Activated naive CD8-positive, alpha-beta T cell (primary cell): ENCODE data around the gene PYY.

Source experiments
- H3K27ac Mint-ChIP-seq: one replicate; pipeline ENCODE4 v1.8.0; 2021; ENCODE audit warnings: mixed read lengths
- H3K27me3 Mint-ChIP-seq: one replicate; pipeline ENCODE4 v1.8.0; 2021; ENCODE audit warnings: mixed read lengths
- H3K36me3 Mint-ChIP-seq: one replicate; pipeline ENCODE4 v1.8.0; 2021; ENCODE audit warnings: mixed read lengths
- H3K4me1 Mint-ChIP-seq: one replicate; pipeline ENCODE4 v1.8.0; 2021; ENCODE audit warnings: low read depth, mixed read lengths
- H3K4me3 Mint-ChIP-seq: one replicate; pipeline ENCODE4 v1.8.0; 2021; ENCODE audit warnings: mild to moderate bottlenecking, mixed read lengths
- H3K9me3 Mint-ChIP-seq: one replicate; pipeline ENCODE4 v1.8.0; 2021; ENCODE audit warnings: low read depth, mixed read lengths

Gene PYY

DNA sequence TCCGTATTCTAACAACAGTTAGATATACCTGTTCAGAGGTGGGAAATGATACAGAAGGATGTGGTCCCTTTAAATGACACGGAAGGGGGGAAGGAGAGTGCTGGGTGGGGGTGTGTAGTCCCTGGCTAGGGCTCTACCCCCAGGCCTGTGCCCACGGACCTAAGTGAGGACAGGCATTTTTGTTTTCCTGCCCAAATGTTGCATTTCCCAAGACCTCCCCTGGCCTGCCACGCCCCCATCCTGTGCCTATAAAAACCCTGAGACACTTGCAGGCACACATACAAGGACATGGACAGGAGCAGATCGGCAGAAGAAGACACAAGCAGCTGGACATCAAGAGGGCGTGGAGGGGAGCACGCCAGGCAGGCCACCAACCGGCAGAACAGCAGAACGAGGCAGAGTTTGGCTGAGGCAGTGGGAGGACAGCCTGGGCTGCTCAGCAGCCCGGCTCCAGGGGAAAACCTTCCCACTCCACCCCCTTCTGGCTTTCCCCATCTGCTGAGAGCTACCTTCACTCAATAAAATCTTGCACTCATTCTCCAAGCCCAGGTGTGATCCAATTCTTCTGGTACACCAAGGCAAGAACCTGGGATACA is 33.1 kb downstream of the PYY start:
- Mint-ChIP-seq H3K27ac (no peak overlapping the region), H3K27me3 (no peaks in the 10 kb centered on the region), H3K4me1 (peaks cover 13% of the 10 kb centered on the region), H3K9me3 (no peaks in the 10 kb centered on the region), H3K4me3 (no peak overlapping the region), H3K36me3 (no peaks in the 10 kb centered on the region)

DNA sequence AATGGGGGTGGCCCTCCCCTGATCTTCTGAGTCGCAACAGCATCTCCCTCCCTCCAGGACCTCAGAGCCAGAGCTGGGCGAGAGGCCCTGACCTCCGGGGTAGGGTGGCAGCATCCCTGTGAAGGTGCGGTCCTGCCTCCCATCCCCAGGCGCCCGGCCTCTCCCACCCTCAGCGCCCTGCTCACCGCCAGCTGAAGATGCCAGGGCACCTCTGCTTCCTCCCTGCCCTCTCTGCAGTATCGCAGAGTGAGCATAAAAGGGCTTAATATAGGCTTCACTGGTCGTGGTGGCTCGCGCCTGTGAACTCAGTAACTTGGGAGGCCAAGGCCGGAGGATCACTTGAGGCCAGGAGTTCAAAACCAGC is 35.7 kb downstream of the PYY start:
- Mint-ChIP-seq H3K4me3 (peak overlapping the region; percentile 74), H3K27ac (peak overlapping the region; percentile 55), H3K27me3 (no peaks in the 10 kb centered on the region), H3K4me1 (peaks cover 14% of the 10 kb centered on the region), H3K36me3 (no peaks in the 10 kb centered on the region), H3K9me3 (no peaks in the 10 kb centered on the region)

DNA sequence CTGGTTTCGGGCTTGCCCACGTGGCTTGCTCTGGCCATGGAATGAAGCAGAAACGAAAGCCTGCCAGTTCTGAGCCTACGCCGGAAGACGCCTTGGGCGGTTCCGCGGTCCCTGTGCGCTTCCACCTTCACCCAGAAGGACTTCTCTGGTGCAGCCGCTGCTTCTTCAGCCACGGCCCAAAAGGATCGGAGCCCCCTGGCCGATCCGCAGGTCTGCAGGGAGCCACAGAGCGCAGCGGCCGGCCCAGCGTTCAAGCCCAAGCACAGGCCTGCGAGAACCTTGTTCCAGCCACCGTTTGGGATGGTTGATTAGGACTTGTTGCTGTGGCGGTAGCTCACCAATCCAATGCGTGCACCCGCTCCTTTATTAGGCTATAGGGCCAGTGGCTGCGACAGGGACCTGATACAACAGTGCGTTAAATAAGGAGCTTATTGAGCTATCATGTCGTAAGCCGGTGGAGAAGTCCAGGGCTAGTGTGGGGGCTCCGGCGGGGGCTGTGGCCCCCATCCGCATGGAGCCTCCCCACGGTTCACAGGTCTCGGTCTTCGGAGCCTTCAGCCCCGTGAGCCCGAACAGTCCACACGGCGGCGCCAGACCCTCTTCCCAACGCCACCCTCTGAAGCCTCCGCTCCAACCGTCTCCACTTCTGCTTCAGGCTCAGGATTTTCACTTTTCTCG is 36.3 kb downstream of the PYY start:
- H3K27ac Mint-ChIP-seq = peak overlapping the region; percentile 55
- peaks cover 14% of the 10 kb centered on the region for H3K4me1 Mint-ChIP-seq
- no peaks in the 10 kb centered on the region for H3K36me3 Mint-ChIP-seq
- no peaks in the 10 kb centered on the region for H3K27me3 Mint-ChIP-seq
- H3K9me3 Mint-ChIP-seq = no peaks in the 10 kb centered on the region
- peak overlapping the region; percentile 74 for H3K4me3 Mint-ChIP-seq

DNA sequence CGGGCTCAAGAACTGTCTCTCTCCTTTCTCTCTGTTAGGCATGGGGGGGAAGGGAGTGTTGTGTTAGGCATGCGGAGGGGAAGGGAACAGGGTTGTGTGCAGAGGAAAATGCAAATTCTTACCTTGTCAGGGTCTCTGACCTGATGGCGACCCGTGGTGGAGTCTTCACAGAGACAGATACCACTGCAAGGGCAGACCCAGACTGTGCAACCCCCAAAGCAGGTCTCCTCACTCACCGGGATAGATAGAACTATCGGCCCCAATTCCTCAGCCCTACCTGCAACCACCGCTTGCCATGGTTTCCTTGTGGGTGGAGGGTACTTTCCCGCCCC is 36.8 kb downstream of the PYY start:
- no peaks in the 10 kb centered on the region for H3K9me3 Mint-ChIP-seq
- no peaks in the 10 kb centered on the region for H3K36me3 Mint-ChIP-seq
- H3K4me1 Mint-ChIP-seq = peaks cover 14% of the 10 kb centered on the region
- no peaks in the 10 kb centered on the region for H3K27me3 Mint-ChIP-seq
- peak overlapping the region; percentile 74 for H3K4me3 Mint-ChIP-seq
- H3K27ac Mint-ChIP-seq = peak overlapping the region; percentile 55

DNA sequence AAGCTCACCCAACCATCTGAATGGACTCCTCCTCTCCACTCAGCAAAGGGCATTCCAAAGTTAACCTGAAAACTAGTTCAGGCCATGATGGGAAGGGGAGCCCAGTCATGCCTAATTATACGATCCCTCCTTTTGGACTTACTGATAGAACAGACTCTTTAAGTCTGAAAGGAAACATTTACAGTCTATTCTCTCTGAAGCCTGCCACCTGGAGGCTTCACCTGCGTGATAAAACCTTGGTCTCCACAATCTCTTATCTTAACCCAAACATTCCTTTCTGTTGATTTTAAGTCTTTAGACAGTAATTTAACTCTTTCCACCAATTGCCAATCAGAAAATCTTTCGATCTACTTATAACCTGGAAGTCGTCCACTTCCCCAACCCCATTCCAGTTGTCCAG is 37.4 kb downstream of the PYY start:
- Mint-ChIP-seq H3K27me3 (no peaks in the 10 kb centered on the region), H3K4me3 (peak overlapping the region; percentile 74), H3K27ac (no peak overlapping the region)

DNA sequence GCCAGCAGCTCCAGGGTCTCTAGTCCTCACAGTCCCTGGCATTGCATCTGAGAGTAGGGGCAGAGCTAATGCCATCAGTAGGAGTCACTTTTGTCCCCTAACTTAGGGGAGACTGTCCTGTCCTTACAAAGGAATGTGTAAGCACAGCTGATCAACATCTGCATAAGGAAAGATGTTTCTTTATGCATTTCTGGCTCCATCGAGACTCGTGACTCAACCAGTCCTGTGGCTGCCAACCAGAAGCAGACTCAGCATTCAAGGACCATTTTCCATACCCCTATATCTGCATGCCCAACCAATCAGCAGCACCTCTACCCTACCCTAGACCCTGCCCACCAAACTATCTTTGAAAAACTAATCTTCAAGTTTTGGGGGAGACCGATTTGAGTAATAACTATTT is 38.2 kb downstream of the PYY start:
- Mint-ChIP-seq H3K36me3 (no peaks in the 10 kb centered on the region), H3K27ac (no peak overlapping the region), H3K4me1 (peaks cover 14% of the 10 kb centered on the region), H3K9me3 (no peaks in the 10 kb centered on the region), H3K4me3 (no peak overlapping the region), H3K27me3 (no peaks in the 10 kb centered on the region)

More for the DNA sequence above, 37.4 kb downstream of the PYY start:
- no peaks in the 10 kb centered on the region for H3K36me3 Mint-ChIP-seq
- no peaks in the 10 kb centered on the region for H3K9me3 Mint-ChIP-seq
- H3K4me1 Mint-ChIP-seq = peaks cover 14% of the 10 kb centered on the region

DNA sequence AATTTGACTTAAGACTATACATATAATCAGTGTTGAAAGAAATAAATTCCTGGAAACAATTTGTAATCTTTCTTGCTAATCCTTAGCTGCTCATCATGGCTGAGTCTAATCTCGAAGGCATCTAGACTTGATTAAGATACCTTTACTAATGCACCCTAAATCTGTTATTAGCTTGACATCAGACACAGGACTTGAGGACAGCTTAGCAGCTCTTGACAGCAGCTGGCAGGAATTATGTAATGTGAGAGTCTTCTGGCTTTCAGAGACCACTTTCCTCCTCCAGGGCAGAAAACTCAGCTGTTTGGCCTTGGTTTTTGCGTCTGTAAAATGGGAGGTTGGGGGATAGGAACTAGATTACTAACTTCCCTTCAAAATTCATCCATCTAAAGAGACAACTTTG is 39.3 kb downstream of the PYY start:
- Mint-ChIP-seq H3K4me3 (no peak overlapping the region), H3K9me3 (no peaks in the 10 kb centered on the region), H3K36me3 (no peaks in the 10 kb centered on the region), H3K4me1 (peaks cover 15% of the 10 kb centered on the region), H3K27me3 (no peaks in the 10 kb centered on the region), H3K27ac (no peak overlapping the region)

DNA sequence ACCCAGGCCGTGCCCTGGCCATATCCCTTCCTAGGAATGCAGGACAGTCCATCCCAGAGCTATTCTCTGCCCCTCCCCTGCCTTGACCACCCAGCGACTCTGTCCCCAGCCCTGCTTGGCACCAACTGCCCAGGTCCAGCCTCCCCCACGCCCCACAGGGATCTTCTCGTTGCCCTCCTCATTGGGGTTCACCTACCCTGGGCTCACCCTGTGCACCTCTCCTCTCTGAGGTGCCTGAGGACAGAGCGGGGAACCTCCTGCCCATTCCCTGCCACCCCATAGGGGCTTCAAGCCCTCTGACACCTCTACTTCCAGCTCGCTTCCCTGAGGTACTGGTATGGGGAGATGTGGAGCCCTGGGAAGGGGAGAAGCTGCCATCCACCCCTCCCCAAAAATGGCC is 40.2 kb downstream of the PYY start:
- peaks cover 15% of the 10 kb centered on the region for H3K4me1 Mint-ChIP-seq
- no peak overlapping the region for H3K27ac Mint-ChIP-seq
- no peaks in the 10 kb centered on the region for H3K27me3 Mint-ChIP-seq
- no peaks in the 10 kb centered on the region for H3K36me3 Mint-ChIP-seq
- H3K4me3 Mint-ChIP-seq = no peak overlapping the region
- no peaks in the 10 kb centered on the region for H3K9me3 Mint-ChIP-seq

DNA sequence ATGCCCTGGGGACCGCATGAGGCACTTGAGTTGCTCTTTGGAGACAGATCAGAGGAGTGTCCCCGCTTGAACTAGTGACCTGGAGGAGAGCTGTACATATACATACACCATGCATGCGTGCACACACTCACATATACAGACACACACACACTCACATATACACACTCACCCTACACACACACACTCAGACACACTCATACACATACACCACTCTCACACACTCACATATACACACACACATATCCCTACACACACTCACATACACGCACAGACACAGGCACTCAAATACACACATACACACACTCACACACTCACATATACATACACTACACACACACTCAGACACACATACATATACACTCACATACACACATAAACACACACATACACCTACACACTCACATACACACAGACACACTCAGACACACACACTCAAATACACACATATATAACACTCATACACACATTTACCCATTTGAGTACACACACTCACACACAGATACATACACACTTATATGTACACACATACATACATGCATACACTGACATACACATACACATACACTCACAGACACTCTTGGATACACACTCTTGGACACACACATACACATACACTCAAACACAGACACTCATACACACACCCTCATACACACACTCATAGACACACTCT is 41.0 kb downstream of the PYY start:
- Mint-ChIP-seq H3K36me3 (no peaks in the 10 kb centered on the region), H3K4me3 (no peak overlapping the region), H3K27me3 (no peaks in the 10 kb centered on the region), H3K4me1 (peaks cover 18% of the 10 kb centered on the region), H3K27ac (no peak overlapping the region), H3K9me3 (no peaks in the 10 kb centered on the region)

DNA sequence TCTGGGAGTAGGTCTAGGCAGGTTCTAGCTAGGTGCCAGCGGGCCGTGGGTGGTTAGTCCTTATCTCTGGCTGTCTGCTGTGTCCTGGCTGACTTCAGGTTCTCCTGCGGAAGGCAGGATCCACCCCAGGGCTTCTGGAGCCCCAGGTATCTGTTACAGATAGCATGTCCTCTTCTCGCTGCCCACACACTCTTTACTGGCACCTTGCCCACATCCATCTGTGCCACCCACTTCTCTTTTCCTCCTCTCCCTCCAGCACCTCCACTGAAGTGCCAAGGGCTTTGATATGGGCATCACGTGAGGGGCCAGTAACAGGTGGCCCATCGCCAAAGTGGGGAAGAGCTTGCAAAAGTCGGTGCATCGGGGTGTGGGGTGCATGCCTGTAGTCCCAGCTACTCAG is 41.8 kb downstream of the PYY start:
- peaks cover 17% of the 10 kb centered on the region for H3K4me1 Mint-ChIP-seq

DNA sequence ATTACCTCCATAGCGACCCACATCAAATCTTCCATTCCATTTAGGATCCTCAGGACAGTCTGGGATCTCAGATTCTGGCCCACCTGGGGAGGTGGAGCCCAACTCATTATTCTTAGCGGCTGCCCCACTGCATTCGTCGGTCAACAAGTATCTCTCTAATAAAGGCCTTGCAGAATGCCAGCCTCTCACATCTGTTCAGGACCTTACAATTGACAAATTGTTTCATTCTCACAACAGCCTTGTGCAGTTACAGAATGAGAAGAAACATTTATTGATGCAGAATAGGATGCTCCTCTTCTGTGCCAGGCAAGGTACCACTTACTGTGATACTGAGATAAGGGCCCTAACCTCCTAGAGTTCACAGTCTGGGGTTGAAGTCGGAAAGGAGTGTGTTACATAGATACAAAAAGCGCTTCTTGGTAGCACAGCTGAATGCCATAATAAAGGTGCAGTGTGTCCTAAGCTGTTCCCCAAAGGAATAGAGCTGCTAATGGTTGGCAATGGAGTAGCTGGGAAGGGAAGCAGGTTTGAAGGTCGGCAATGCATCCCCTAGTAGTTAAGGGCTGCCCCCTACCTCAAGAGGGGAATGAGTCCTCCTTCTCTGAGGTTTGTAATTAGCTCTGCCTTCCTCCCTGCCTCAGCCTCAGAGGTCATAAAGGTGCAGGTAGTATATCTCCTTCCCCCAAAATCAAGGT is 44.1 kb downstream of the PYY start:
- no peaks in the 10 kb centered on the region for H3K27me3 Mint-ChIP-seq
- H3K4me3 Mint-ChIP-seq = no peak overlapping the region
- H3K27ac Mint-ChIP-seq = no peak overlapping the region
- no peaks in the 10 kb centered on the region for H3K36me3 Mint-ChIP-seq
- no peaks in the 10 kb centered on the region for H3K9me3 Mint-ChIP-seq
- H3K4me1 Mint-ChIP-seq = peaks cover 14% of the 10 kb centered on the region

More for the DNA sequence above, 41.8 kb downstream of the PYY start:
- H3K27me3 Mint-ChIP-seq = no peaks in the 10 kb centered on the region
- no peaks in the 10 kb centered on the region for H3K9me3 Mint-ChIP-seq
- no peaks in the 10 kb centered on the region for H3K36me3 Mint-ChIP-seq
- H3K27ac Mint-ChIP-seq = no peak overlapping the region
- no peak overlapping the region for H3K4me3 Mint-ChIP-seq

DNA sequence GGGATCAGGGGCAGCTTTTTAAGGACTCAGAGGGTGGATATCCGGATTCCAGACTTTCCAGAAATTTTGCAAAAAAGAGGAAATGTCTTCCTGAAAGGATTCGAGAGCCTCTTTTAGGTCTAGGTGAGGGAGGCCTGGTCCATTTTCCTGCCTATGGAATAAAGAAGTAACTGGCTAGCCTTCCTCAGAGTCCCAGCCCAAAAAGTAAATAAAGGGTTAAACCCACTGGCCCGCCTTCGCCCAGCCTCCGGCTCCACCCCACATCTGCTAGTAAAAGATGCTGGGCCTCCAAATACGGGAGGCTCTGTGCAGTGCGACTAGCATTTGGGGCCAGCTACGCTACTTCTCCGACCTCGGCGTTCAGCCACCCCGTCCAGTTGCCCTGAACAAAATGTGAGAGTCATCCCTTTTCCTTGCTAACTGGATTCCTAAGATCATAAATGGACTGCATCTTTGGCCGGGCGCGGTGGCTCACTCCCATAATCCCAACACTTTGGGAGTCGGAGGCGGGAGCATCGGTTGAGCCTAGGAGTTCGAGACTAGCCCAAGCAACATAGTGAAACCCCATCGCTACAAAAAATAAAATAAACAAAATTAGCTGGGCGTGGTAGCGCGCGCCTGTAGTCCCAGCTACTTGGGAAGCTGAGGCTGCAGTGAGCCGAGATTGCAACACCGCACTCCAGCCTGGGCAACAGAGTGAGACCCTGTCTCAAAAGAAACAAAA is 45.6 kb downstream of the PYY start:
- H3K36me3 Mint-ChIP-seq = no peaks in the 10 kb centered on the region
- H3K27me3 Mint-ChIP-seq = no peaks in the 10 kb centered on the region
- H3K4me1 Mint-ChIP-seq = peaks cover 14% of the 10 kb centered on the region
- peak overlapping the region; percentile 87 for H3K4me3 Mint-ChIP-seq
- no peak overlapping the region for H3K27ac Mint-ChIP-seq
- no peaks in the 10 kb centered on the region for H3K9me3 Mint-ChIP-seq

DNA sequence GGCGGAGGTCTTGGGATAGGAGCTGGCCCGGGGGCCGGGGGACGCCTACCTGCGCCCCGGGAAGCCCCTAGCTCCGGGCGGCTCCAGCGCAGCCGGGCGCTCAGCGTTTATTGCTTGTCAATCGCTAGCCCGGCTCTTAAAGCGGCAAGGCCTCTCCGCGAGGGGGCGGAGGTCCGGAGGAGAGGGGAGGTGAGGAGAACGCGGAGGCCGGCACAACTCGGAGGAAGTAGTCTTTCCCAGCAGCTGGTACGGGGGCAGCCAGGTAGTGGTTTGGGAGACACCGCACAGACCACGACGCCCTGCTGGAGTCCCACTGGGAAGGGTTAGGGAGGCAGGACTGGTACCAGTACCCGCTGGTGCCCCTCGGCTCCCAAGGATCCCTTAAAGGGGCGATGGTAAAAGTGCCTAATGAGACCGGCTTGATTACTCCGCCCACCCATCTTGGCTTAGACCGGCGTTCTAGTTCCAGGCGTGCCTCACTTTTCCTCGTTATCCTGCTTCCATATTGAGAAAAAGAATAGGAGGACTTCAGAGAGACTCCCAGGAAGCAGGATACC is 46.2 kb downstream of the PYY start, which contains the start of gene MPP2:
MPP2 (minus strand) TSS at position 112 of the 557 bp plus-strand sequence. CDS start 3,076 bp downstream, outside the sequence.
- peaks cover 14% of the 10 kb centered on the region for H3K4me1 Mint-ChIP-seq
- no peak within 1 kb of the TSS for H3K27ac Mint-ChIP-seq
- H3K4me3 Mint-ChIP-seq = peak within 1 kb of the TSS; percentile 87
- no peaks in the 10 kb centered on the region for H3K36me3 Mint-ChIP-seq
- H3K27me3 Mint-ChIP-seq = no peaks in the 10 kb centered on the region
- H3K9me3 Mint-ChIP-seq = no peaks in the 10 kb centered on the region

DNA sequence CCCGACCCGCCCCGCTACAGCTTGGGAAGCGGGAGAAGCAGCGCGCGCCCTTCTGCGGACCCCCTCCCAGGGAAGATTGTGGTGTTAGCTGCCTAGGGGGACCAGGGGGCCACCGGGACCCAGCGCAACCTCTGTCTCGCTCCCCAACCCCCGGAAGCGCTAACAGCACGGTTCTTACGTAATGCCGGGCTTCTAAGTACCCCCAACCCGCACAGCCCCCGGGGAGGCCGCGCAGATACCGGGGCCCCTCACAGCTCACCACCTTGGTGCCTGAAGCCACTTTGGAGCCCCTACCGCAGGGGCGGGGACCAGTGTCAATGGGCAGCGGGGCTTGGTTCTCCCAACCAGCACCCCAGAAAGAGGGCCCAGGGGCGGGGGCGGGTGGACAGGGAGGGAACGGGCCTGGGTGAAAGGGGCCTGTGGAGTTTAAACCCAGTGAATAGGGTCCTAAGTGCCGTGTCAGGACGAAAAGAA is 46.8 kb downstream of the PYY start:
- no peaks in the 10 kb centered on the region for H3K9me3 Mint-ChIP-seq
- peak overlapping the region; percentile 87 for H3K4me3 Mint-ChIP-seq
- H3K27me3 Mint-ChIP-seq = no peaks in the 10 kb centered on the region
- no peak overlapping the region for H3K27ac Mint-ChIP-seq
- no peaks in the 10 kb centered on the region for H3K36me3 Mint-ChIP-seq
- H3K4me1 Mint-ChIP-seq = peaks cover 14% of the 10 kb centered on the region
